NB4 (cell line): ENCODE results near the gene FYCO1.

Source experiments
- DNase-seq: peaks from one replicate; pipeline ENCODE4 v3.0.0; 2010; ENCODE audit warnings: low read depth
- H3K4me3 ChIP-seq: one replicate; pipeline ENCODE4 v1.5.1; 2011; ENCODE audit warnings: mild to moderate bottlenecking, low read depth, low read length, moderate library complexity
- CTCF ChIP-seq: IDR thresholded peaks from one replicate; pipeline ENCODE4 v1.5.1; 2012; ENCODE audit warnings: low read depth, low read length
- MAX ChIP-seq: IDR thresholded peaks from 2 replicates; pipeline ENCODE4 v1.6.1; 2011; ENCODE audit warnings: low read depth, low read length
- MYC ChIP-seq: IDR thresholded peaks from 2 replicates; pipeline ENCODE4 v1.6.1; 2011; ENCODE audit warnings: low read depth, low read length
- POLR2A ChIP-seq: IDR thresholded peaks from 2 replicates; pipeline ENCODE4 v1.6.1; 2011; ENCODE audit warnings: mild to moderate bottlenecking; ENCODE audit not compliant: insufficient read length; ENCODE audit errors: extremely low read depth

Gene FYCO1

GRCh38 chr3:45967724-45968123 is 27.9 kb downstream of the FYCO1 start:
- H3K4me3 ChIP-seq, result no peak overlapping the region
- DNase-seq, result no peak
- TF ChIP-seq MYC (no peak), CTCF (no peak), MAX (no peak)

- H3K4me3 ChIP-seq, result no peak overlapping the region
Observed at GRCh38 chr3:45966950-45967640, 28.5 kb downstream of the FYCO1 start.

GRCh38 chr3:45966371-45966791 is 29.2 kb downstream of the FYCO1 start:
- no peak overlapping the region for H3K4me3 ChIP-seq

More at GRCh38 chr3:45966950-45967640, 28.5 kb downstream of the FYCO1 start:
- no peak for TF ChIP-seq MYC
- no peak for TF ChIP-seq CTCF
- no peak for TF ChIP-seq MAX
- TF ChIP-seq POLR2A, result no peak
- DNase-seq, result no peak

GRCh38 chr3:45965653-45966052 is 30.0 kb downstream of the FYCO1 start:
- no peak for DNase-seq
- TF ChIP-seq MYC (no peak), POLR2A (no peak), MAX (no peak), CTCF (no peak)
- no peak overlapping the region for H3K4me3 ChIP-seq

More at GRCh38 chr3:45966371-45966791, 29.2 kb downstream of the FYCO1 start:
- DNase-seq, result no peak
- TF ChIP-seq CTCF (no peak), POLR2A (no peak), MAX (no peak), MYC (no peak)

GRCh38 chr3:45965253-45965652 is 30.4 kb downstream of the FYCO1 start:
- TF ChIP-seq MAX, result no peak
- no peak for TF ChIP-seq POLR2A
- no peak for TF ChIP-seq MYC
- no peak for TF ChIP-seq CTCF
- H3K4me3 ChIP-seq, result no peak overlapping the region
- DNase-seq, result no peak
